Measurements from ENCODE around the gene CDH24.

Gene CDH24

DNA sequence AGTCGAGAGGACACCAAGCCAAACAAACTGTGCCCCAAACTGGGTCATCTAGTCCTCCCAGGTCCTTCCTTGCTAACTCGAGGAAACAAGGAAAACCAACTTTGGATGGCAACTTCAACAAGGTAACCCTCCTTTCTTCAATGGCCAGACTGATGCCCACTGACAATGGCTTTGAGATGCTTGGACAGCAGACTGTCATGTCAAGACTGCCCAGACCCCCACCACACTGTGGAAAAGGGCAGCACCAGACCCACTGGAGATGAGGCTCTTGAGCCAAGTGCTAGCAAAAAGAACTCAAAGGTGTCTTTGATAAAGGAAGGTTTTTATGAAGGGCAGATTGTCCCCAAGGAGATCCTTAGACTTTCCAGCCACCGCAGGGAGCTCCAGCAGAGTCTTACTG, 9.0 kb upstream of the CDH24 start:
- DNase-seq (ENCODE audit: low read depth) = no peak

DNA sequence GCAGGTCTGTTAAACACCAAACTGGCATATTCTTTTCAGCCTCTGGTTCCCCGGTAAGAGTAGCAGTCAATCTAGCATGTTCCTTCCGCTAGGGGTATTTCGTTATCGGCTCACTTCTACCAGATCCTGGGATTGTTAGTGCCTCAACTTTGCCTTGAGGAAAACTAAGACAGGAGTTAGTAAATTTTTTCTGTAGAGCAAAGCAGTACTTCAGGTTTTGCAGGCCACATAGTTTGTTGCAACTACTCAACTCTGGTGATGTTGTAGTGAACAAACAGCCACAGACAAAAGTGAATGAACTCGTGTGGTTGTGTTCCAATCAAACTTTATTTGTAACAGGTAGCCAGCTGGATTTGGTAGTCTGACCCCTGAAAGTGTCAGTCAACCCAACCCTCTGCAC, 6.3 kb upstream of the CDH24 start:
- no peak for DNase-seq (ENCODE audit: low read depth)

DNA sequence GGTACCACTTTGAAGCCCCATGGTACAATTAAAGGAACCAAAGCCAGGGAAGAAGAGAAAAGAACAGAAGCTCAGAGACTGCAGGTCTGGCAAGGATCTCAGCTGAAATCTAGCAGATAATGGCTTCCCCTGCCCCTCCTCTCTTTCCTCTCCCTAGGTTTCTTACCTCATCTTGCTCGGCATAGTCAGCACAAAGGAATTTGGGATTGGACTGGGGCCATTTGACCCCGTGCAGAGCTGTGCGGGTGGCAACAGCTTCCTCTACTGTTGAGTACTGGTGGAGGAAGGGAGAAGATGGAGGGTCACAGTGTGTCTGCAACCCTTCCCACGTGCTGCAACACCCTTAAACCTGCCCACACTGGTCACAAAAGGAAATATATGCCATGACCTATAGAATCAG, 4.7 kb upstream of the CDH24 start:
- no peak for DNase-seq (ENCODE audit: low read depth)

DNA sequence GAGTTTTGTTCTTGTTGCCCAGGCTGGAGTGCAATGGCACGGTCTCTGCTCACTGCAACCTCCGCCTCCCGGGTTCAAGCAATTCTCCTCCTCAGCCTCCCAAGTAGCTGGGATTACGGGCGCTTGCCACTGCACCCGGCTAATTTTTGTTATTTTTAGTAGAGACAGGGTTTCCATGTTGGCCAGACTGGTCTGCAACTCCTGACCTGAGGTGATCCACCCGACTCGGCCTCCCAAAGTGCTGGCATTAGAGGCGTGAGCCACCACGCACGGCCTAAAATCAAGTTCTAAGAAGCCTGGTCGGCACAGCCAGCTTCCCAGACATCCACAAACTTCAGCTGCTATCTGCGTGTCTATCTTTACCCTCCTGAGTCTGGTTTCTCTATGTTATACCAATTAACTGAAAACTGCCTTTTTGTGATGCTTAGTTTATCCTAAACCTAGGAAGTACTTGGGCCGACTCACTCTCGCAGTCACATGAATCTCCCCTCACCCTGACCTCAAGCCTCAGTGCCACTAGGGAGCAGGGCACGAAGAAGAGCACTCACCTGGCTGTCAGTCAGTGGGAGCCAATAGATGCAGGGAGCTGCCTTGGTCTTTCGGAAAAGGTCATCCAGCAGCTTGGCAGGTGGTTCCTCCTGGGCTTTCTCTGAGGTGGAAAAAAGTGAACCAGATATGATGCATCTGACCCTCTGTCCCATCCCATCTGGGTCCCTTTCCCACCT, 3.4 kb upstream of the CDH24 start:
- no peak for DNase-seq (ENCODE audit: low read depth)

DNA sequence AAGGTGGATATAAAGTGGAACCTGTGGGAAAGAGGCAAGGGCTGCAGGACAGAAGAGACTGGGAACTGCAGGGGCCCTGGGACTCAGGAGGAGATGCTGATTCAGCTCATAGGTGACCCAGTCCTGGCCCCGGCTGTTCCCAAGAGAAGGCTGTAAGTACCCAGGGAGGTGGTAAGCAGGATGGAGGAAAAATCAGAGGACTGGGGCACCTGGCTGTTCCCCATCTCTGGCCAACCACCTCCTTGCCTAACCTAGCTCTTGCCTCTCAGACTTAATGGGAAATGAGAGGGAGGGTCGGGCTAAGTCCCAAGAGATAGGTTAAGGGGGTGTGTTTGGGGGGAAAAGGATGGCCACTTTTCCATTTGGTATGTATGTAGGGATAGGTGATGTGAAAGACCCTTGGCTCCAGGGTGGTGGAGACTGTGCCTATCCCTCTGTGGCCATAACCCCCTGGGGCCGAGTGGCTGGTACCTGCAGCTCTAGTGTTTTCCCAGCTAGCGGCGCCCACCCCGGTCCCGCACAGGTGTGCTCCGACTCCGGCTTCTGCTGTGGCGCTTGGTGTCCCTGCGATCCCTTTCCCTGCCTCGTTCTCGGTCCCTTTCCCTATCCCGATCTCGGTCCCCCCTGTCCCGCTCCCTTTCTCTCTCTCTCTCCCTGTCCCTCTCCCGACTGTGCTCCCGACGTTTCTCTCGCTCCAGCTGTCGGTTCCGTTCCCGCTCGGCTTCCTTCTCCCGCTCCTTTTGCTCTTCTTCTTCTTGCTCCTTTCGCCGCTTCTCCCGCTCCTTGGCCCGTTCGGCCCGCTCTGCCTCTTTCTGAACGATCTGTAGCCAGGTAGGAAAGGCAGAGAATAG, 1.6 kb upstream of the CDH24 start:
- DNase-seq (ENCODE audit: low read depth) = no peak

DNA sequence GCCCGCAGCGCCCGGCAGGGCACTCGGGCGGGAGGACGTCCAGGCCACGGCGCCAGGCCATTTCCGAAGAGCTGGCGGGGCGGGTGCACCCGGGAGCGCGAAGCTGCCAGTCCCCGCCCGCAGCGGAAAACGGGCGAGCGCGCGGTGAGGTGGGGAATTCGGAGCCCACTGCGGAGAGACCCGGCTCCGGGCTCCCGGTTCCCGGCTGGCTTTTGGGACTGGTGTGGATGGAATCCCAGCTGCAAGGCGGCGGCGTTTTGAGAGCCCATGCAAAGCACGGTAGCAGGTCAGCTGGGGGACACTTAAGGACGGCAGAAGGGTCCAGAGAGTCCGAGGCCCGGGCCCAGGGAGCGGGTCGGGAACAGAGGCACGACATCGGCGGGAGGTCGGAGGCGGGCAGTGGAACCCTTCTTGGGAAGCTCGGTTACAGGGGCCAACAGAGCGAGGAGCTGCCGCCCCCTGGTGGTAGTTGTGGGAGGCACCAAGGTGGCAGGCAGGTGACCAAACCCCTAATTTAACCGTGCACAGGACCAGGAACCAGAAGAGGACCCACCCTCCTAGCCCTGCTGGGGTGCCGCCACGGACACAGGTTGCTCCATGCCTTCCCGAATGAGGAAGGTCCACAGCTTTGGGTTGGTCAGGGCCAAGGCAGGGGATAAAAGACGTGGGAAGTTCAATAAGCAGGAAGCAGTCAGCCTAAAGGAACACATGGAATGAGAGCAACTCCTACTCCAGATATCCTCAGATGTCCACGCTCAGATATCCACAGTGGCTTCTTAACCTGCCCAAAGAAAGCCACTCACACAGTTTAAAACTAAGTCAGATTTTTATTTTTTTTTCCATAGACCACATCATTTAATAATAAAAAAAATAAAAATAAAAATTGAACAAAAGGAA, 685 bp upstream of the CDH24 start:
- peak; percentile 71 for DNase-seq (ENCODE audit: low read depth)

DNA sequence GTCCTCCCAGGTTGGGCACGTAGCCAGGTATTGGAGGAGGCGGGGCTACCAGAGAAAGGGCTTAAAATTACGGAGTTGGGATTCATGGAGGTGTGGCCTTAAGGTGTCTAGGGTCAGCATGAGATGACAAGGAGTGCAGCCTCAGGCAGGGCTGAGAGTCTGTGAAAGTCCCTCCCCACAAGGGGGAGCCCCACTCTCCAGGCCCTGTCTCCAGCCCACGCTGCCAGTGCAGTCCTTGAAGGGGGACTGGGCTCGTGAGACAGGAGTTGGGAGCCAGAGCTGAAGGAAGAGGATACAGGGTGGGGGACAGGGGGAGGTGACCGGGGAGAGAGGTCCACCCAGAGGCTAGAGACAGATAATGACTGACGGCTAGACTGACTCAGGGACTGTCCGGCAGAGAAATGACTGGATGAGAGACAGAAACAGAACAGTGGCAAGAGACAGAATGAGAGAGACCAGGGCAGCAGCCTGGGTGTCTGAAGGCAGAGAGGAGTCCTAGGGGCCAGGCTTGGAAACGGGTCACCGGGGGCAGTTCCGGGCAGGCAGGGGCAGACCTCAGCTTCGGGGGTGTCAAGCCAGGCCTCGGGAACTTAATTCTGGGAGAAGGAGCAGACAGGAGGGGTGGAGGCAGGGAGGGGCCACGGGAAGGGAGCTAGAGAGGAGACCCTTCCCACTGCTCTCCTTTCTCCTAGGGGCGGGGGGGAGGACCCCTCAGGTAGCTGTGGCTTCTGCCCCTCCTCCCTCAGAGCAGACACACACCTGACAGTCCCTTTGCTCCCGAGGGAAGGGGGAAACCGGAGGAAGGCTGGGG, 970 bp downstream of the CDH24 start:
- DNase-seq (ENCODE audit: low read depth) = peak; percentile 25

DNA sequence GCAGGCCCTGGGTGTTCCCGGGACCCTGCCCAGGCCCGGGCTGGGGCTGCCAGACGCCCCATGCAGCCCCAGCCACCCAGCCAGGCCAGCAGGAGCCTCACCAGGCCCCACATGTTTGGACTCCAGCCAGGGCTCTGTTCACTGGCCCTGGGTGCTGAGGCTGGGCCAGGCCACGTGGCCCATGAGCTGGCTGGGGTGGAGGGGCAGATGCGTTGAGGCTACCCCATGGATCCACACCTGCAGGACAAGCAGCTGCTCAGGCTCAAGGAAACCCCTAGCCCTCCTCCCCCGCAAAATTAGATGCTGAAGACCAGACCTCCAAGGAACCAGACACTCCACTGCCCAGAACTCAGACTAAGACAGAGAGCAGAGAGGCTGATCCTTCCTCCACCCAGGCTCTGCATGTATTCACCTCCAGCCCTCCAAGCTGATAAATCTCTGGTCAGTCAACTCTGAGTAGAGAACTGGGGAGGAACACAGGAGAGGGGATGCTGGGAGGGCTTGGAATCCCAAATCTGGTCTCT, 1.6 kb downstream of the CDH24 start:
- DNase-seq (ENCODE audit: low read depth) = no peak

DNA sequence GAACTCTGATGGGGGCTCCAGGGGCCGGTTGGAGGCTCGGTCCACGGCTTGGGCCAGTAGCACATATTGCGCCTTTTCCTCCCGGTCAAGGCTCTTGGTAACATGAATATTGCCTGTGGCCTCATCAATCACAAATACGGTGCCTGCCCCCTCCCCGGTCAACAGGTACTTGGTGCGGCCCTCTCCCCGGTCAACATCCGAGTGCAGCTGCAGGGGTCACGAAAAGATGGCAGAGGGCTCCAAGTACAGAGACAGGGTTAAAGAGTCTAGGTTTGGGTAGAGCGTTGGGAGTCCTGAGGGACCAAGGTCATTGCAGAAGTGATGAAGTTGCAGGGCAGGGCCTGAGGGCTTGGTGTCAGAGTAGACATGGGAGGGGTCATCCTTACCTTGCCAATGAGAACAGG, 2.2 kb downstream of the CDH24 start:
- no peak for DNase-seq (ENCODE audit: low read depth)

DNA sequence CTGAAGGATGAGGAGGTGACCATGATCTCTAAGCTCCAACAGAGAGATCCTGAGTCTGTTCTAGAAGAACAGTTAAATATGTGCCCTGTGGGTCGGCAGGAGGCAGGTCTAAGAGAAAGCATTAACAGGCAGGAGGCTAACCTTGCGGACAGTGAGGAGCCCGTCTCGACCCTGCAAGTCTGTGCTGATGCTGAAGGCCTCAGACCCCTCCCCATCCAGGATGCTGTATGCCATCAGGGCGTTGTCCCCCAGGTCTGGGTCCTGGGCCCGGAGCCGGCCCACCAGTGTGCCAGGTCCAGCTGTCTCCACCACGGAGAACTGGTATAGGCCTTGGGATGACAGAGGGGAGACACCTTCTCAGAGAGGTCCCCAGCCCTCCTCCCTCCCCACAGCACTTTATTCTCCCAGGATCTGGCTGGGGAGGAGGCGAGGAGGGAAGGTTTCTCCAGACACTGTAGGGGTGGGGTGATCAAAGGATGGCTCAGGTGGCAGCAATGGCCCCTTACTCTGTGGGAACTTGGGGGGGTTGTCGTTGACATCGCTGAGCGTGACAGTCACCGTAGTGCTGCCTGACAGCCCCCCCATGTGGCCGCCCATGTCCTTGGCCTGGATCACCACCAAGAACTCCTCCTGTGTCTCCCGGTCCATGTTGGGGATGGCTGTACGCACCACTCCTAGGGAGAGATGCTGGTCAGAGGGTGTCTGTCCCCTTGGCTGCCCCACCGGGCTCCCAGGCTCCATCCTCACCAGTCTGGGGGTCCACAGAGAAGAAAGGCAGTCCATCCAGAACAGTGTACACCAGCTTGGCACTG, 3.1 kb downstream of the CDH24 start:
- DNase-seq (ENCODE audit: low read depth) = no peak

DNA sequence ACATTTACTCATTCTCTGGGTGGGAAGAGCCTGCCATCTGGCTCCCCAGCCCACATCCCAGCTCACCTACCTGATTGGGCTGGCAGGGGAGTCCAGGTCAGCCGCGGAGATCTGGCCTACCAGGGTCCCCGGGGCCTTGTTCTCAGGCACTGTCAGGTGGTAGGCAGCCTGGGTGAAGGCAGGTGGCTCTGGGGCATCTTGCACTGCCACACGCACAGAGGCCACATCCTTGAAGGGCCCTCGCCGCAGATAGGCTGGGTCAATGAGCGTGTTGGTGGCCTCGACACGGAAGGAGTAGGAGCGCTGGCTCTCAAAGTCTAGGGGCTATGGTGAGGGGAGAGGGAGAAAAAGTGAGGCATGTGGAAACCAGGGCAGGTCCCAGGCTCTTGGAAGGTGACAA, 3.9 kb downstream of the CDH24 start:
- DNase-seq (ENCODE audit: low read depth) = no peak

DNA sequence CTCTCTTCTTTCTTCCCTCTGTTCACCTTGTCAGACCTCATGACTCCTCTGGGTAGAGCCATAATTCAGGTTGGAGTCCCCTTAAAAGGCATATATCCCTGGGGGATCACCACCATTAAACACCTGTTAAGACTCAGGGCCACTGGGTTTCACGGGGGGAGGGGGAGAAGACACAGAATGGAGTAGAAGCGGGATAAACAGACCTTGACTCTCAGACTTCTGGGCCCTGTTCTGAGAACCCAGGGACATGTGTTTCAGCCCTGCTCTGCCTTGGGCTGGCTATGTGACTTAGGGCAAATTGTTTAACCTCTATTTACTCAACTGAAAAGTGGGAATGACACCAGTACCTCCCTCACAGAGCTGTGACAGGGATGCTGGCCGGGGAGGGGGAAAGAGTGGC, 4.6 kb downstream of the CDH24 start:
- no peak for DNase-seq (ENCODE audit: low read depth)

DNA sequence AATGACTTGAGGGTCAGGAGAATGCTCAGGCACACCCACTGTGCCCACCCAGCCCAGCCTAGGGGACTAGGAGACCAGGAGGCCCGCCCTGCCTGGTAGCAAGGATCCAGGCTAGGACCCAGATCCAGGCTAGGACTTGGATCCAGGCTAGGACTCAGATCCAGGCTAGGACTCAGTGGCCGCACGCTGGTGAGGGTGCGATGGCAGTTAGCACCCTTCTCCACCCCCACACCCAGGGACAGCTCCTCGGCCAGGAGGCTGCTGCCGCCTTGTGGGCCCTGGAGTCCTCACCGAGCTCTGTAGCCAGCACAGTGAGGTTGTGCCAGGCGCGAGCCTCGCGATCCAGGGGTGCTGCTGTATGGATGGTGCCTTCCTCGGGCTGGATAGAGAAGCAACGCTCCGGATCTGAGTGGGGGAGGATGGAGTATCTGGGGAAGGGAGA, 5.1 kb downstream of the CDH24 start:
- DNase-seq (ENCODE audit: low read depth) = no peak

DNA sequence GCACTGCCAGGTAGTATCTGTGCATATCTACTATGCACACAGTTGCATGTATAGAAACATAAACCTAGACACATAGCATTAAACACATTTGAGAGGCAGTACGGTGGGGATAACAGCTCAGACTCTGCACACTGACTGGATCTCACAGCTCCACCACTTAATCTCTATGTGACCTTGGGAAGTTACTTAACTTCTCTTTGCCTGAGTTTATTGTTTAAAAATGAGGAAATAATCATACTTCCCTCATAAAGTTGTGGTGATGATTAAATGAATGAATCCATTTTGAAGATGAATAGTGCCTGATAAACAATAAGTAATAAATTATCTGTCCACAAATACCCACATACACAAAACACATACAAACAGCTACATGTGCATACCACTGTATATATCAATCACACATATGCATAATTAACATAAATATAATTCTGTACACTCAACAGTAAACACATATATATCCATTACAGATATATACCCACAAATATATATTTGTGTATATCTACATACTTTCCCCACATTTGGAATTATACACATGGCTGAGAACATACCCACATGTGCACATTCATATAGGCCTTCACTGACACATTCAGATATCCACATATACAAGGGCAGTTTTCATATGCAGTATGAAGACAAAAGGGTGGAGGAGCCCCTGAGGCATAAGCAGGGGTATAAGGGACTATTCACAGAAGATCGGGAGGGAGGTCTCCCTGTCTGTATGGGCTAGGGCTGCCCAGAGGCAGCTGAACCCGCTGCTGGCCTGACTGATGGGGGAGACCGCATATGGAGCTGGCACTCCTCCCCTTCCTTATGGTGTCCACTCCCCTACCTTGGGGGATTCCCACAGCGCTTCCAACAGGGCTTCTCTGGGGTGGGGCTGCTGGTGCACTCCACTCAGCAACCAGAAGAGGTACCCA, 5.9 kb downstream of the CDH24 start:
- no peak for DNase-seq (ENCODE audit: low read depth)

DNA sequence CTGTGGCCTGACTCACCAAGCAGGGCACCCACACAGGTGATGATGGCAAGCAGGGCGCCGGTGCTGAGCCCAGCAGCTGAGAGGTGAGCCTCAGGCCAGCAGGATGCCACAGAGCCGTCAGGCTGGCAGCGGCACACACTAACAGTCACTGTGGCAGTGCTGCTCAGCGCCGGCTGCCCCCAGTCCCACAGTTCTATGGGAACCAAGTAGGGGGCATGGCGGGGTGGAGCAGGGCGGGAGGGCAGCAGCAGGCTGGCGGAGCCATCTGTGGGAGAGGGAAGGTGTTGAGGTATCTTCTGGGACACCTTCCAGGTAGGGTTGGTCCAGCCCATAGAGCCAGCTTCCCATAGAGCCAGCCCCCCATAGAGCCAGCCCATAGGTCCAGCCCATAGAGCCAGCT, 8.3 kb downstream of the CDH24 start:
- no peak for DNase-seq (ENCODE audit: low read depth)

DNA sequence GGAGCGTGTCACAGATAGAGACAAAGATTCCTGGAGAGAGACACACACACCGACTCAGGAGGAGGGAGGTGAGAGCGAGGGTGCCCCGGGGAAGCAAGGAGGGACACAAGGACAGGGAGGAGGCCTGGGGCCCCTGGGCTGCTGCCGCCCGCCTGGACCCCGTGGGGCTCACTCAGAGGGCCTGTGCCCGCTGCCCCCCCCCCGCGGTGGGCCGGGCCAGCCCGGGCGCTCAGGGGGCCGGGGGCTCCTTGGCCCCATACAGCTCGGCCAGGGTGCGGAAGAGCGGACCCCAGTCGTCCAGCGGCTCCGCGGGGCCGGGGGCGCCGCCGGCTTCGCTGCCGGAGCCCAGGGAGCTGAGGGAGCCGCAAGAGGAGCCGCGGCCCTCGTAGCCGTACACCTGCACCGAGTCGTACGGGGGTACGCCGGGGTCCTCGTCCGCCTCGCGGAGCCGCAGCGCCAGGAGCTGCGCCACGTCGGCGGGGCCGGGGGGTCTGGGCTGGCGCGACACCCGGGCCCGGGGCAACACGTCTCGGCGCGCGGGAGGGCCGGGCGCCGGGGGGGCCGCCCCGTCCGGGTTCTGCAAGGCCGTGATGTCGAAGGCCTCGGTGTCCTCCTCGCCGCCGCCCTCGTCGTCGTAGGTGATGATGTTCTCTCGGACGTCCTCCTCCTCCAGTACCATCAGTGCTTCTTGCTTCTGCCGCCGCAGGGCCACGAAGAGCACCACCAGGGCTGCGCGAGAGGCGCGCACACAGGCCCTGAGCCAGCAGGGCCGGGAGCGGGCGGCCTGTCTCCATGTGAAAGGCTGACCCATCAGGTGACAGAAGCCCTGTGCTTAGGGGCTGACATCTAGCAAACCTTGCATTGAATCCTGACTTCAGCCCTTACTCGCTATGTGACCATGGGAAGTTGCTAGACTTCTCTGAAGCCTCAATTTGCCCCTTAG, 9.3 kb downstream of the CDH24 start:
- DNase-seq (ENCODE audit: low read depth) = no peak

DNA sequence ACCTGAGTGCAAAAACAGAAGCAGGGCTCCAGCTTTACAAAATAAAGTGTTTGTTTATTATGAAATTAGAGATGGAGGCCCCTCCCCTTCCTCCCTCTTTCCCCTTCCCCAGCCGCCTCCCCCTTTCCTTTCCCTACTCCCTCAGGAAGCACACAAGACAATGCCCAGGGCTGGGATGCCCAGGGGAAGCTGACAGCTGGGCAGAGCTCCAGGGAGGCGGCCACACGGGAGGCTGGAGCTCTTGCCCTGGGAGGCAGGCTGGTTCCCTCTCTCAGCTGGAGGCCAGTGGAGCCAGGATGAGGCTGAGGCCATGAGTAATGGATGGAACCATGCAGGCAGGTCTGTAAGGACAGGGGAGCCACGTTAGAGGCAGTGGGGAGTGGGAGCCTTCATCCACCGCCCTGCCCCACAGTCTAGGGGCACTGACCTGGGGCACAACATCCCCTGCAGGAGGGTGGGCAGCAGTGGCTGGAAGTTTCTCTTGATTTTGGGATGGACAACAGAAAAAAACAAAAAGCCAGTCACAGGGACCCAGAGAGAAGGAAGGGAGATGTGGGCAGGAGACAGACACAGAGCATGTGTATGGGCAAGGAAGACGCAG, 10.2 kb downstream of the CDH24 start:
- DNase-seq (ENCODE audit: low read depth) = no peak
